Head of caudate nucleus (tissue), 42 donors: ENCODE measurements around the gene FN1.
A peak's percentile ranks its signal among the peaks of the same experiment; 100 is the strongest.

Experiments used
- DNase-seq, 42 donors: peaks; one replicate each; pipeline versions ENCODE4 v3.0.0 to v3.0.0-alpha.2; 2020 to 2021; ENCODE audit warnings: mixed read lengths in 7 of 42
- intact Hi-C: fragments of 100-400 bp; cut with DNase I; formaldehyde crosslinking; loops from one replicate; pipeline ENCODE4 v1.15.0; 2022

FN1 gene

DNA sequence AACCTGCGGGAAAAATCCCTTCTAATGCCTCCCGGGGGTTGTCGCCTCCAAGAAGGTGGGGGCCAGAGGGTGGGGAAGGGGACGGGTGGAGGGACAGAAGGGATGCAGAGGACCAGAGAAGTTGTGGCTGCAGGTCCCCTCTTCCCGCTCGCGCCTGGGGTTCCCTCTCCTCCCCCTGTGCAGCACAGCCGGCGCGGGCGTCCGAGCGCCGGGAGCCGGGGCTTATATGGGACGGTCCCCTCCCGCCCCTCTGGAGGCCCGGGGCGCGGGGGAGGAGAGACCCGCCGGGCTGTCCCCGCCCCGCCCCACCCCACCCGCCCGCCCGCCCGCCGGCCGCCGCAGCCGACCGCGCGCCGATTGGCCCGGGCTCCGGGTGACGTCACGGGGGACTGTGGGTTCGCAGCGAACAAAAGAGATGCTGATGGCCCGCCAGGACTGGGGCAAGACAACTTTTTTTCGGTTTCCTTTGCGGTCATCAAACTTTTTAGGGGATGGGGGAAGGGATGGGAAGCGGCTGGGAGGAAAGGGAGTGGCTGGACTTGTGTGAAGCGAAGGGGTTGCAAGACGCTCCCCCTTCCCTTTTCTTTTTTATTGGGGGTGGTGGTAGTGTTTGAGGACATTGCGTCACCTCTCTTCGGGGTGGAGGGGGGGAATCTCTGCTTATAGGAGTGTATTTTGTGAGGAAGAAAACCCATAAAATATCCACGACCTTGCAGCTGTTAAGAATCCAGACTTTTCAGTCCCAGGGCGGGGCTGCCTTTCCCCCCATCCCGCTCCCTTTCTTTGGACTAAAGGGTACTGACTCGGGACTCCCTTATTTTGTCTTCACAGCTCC lies at the start of gene FN1:
FN1 (minus strand) TSS at position 199 of the 835 bp plus-strand sequence. CDS start 266 bp downstream, outside the sequence.
- peak; percentile 53 to 93 (median 85) for DNase-seq

DNA sequence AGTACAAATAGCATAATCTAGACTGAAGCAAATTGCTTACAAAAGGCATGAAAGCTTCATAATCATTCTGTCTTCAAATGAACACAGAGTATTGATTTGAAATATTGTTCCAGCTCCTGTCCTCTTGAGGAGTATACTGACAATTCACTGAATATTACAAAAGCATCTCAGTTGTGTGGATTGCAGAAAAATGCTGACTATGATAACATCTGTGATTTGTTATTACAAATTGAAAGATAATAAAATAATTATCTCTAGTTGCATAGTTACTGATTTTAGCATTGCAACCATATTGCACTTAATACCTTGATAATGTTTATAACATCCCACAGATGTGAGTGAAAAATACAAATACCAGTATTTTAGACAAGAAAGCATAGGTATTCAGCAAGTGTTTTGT lies 49.2 kb upstream of the FN1 start:
- no peak for DNase-seq
- intact Hi-C loops, result no loop called here

More for the DNA sequence above, at the start of gene FN1:
- intact Hi-C loops, result no loop called here

DNA sequence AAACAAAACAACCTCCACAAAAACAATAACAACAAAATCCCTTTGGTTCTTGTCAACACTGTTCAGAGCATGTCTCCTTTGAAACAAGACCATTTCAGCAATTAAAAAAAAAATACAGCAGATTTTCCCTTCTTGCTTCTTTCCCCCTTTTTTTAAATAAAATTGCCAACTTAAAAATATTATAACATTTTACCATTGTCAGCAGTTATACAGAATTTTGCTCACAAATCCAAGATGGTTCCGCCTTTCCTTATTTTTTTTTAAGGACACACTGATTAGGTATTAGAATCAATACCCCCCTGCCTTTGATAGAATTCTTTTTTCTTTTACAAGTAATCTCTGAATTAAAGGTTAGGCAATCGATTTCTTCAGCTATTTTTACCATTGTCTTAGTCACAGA lies 48.7 kb upstream of the FN1 start:
- no peak for DNase-seq
- intact Hi-C loops, result no loop called here

DNA sequence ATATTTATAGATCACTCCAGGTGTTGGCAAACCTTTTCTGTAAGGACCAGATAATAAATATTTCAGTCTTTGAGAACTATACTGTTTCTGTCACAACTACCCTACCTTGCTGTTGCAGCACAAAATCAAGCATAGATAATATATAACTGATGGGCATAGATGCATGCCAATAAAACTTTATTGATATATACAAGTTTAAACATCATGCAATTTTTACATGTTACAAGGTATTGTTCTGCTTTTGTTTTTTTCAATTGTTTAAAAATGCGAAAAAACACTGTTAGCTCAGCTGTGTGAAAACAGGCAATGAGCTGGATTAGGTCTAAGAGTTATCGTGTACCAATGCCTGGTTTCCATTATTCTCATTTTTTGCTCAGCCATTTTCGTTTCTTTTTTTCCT lies 47.6 kb upstream of the FN1 start:
- intact Hi-C loops, result no loop called here
- DNase-seq, result no peak

DNA sequence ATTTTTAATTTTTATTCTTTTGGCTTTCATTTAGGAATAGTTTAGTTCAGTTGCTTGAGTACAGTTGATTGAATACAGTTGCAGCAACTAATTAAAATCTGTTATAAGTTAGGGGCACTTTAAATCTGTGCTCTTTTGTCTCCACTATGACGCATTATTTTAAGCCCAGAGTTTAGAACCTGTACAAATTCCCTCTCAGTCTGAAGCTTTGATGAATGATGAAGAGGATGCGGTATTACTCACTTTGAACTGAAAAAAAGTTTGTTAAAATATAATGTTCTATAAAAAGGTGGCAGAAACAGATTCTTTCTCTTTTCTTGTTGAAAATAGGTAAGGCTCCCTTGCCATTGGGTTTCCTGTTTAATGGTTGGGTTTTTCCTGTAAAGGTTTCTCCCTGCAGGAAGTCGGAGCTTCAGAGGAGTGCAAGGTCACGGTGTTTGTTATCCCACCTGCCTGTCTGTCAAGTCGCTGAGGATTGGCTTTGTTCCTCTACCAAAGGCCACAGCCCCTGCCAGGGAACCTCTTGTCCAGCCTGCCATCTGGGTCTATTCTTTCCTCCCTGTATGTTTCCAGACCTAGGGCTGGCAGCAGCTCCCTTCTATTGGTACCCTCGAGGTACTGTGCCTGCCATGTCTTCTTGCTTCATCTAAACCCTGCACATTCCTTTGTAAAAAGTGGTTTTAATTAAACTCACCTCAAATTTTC lies 43.8 kb upstream of the FN1 start:
- DNase-seq, result no peak
- intact Hi-C loops, result no loop called here

DNA sequence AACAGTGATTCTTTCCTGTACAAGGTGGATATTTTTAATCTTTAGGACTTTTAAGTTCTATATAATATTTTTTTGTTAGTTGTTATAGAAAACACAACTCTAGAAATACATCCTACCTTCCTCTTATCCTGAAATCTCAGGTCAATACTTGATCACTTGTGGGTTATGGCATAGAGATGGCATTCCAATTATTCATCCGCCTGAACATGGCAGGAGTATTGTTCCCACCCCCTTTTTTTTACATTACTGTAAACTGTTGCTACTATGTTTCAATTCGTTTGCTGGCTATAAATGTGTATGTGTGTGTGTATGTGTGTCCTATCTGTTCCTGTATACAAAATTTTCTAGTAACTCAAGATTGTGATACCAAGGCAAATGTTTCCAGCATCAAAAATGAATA lies 43.3 kb upstream of the FN1 start:
- intact Hi-C loops, result no loop called here

DNA sequence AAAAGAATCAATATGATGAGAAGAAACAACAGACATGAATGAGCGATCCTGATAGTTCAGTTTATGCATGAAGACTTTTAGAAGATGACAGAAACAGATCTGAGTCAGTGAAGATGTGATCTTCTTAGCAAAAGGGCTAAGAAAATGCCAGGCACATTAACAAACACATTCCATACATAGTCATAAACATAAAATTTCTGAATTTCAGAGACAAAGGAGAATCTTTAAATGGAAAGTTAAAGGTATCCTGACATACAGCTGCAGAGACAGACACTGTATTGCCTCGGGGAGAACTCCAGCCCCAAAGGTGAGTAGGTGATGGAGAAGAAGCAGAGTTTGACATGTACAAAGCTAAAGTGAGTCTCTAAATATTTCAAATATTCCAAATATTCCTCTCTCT lies 40.6 kb upstream of the FN1 start:
- DNase-seq, result no peak
- intact Hi-C loops, result no loop called here

More for the DNA sequence above, 43.3 kb upstream of the FN1 start:
- DNase-seq, result no peak

DNA sequence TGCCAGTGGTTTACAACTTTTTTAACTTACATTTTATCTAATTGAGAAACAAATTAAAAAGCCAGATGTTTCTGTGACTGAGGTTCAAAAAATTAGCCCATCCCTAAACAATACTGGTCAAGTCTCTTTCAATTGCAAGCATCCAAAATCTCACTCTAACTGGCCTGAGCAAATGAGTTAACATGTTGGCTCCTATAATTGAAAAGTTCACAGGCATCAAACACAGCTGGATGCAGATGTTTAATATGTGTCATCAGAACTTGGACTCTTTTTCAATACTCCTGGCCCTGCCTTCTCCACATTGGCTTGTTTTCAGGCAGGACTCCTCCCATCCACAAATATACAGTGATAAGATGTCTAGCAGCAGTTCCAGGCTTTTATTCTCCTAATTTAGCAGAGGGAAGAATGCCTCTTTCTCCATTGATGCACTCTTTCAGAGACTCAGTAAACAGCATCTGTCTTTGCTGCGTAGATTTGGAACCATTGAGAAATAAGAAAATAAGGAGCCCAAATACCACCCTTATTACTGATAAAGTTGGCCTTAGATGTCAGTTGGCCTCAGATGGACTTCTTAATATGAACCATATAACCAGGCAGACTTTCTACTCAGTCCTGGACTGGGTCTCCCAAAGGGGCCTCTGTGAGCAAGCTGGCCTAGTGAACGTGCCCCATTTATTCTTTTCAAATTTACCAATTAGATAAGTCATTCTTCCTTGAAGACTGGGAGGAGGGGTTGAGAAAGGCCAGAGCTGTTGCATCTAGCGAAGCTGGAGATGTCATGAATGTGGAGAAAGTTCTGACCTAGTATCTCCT lies 30.4 kb upstream of the FN1 start:
- DNase-seq, result no peak
- intact Hi-C loops, result no loop called here

DNA sequence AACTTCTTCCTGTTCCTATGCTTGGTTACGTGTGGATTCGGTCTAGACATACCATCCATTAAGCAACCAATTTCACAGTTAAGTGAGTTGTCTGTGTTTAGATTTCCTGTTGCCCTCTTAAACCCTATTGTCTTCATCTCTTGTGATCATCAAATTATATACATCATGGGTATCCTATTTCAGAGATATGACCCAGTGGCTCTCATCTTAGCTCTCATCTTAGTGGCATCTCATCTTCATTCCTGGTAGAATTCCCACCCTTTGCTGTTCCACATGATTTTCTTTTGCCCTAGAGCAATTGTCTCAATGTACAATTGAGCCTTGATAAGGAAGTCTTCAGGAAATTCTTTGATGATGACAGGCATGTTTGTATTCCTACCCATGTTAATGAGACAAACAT lies 29.4 kb upstream of the FN1 start:
- intact Hi-C loops, result no loop called here
- DNase-seq, result no peak

DNA sequence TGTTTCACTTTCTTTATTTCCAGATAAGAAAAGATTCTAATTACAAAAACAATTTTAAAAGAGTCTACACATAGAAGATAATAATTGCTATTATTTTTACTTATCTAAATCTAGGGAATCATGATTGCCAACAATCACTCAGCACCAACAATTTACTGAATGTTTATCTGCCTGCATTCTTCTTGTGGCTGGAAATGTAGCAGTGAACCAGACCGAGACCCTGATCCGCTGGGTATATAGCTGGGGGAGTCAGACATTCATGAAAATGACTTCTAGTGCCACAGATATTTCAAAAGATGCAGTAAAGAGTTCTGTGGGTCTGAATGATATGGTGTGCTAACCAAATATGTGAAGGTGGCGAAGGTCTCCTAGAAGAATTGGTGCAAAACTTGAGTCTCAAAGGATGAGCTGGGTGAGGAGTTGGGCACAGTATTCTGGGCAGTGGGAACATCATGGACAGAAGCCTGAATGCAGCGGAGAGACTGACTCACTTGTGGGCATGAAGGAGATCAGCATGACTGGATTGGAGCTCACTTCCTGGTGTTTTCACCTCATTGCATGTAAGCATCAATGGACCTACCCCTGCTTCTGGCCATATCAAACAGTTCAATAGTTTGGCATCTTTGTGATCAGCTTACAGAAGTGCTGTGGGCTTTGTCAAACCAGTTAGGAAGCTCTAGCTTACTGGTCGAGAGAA lies 26.1 kb upstream of the FN1 start:
- intact Hi-C loops, result no loop called here
- no peak for DNase-seq

DNA sequence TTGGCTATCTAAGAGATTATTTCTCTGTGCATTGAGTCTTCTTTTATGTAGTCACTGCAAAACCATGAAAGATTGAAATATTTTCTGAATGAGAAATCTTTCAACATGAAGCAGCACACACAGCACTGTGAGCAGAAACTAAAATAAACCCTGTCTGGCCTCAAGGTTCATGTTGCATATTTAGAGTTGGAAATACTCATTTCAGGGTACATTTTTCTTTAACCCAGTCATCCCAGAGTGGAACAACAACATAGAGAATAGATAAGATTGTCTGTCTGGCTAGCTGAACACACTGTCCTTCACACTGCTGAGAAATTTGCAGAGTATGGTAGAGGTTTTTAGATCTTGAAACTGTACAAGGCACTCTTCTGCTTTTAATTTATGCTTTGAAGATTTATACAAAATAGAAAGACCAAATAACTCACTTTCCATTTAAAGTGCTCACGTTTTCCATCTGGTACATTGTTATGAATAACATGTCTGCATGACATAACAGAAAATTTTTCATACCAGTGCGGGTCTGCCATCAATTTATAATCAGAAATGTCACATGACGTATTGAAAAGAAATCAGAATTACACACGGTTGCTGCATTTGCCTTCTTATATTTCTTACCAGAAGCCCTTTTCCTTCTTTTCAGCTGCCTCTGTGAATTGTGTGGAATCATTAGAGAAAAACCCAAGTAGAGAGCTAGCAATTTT lies 25.0 kb upstream of the FN1 start:
- intact Hi-C loops, result no loop called here

DNA sequence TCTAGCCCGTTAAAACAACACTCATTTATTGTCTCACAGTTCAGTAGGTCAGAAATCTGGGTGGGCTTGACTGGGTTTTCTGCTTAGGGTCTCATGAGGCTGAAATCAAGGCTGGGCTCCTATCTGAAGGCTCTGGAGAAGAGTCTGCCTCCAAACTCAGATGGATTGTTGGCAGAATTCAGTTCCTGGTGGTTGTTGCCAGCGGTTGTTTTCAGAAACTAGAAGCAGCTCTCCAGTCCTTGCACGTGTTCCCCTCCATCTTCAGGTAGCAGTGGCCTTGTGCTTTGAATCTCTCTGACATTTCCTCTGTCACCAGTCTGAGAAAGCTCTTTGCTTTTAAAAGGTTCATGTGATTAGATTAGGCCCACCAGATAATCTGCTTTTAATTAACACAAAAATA lies 20.1 kb upstream of the FN1 start:
- DNase-seq, result no peak
- intact Hi-C loops, result loop anchor here (10.0 kb wide), 1 partner anchor 459 kb away; no protein-coding TSS in a partner anchor

More for the DNA sequence above, 25.0 kb upstream of the FN1 start:
- no peak for DNase-seq

DNA sequence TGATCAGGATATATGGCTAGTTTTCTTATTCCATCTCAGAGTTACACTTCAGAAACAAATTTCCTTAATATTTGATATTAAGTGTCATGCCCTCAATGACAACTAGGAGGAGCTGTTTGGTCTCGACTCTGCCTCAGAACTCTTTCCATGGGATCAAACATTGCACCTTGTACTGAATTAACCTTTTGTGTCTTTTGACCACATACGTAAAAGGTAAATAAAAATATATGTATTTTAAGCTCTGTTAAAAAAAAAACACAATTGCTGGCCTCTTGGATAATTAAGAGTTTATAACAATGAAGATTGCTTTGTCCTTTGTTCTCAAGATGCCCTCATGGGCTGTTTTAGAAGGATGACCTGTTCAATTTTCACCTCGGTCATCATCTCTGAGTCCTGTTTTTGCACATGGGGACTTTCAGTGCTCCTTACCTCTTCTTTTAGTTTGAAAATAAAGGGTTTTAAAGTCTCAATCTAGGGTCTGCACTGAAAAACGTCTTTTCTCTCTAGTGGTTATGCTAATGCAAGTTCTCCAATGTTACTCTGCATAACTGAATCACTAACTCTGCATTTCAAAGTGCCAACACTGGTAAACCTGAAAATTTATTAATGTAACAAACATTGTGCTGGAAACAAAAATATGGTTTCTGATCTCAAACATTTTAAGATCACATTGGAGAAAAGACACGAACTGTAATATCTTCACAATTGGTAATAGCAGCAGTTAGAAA lies 18.8 kb upstream of the FN1 start:
- intact Hi-C loops, result loop anchor here (10.0 kb wide), 1 partner anchor 460 kb away; no protein-coding TSS in a partner anchor

DNA sequence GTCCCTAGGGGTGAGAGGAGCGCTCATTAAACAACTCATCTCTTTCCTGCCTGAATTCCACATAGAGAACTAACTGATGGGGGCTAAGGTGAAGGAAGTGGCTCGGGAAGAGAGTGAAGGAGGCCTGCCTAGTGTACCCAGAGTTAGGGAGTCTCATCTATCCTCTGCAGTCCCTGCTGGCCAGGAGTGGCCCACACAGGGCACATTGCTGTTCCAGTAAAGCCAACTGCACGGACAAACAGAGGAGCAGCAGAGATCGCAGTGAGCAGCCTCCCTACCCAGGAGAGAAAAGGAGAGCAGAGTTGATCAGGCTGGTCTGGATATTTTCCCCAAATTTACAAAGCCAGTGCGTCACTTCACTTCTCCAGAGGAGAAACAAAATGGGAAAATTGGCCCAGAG lies 16.9 kb upstream of the FN1 start:
- intact Hi-C loops, result loop anchor here (10.0 kb wide), 1 partner anchor 462 kb away; no protein-coding TSS in a partner anchor
- no peak for DNase-seq

More for the DNA sequence above, 18.8 kb upstream of the FN1 start:
- DNase-seq, result peak in 1 of 42 donors; percentile 37

DNA sequence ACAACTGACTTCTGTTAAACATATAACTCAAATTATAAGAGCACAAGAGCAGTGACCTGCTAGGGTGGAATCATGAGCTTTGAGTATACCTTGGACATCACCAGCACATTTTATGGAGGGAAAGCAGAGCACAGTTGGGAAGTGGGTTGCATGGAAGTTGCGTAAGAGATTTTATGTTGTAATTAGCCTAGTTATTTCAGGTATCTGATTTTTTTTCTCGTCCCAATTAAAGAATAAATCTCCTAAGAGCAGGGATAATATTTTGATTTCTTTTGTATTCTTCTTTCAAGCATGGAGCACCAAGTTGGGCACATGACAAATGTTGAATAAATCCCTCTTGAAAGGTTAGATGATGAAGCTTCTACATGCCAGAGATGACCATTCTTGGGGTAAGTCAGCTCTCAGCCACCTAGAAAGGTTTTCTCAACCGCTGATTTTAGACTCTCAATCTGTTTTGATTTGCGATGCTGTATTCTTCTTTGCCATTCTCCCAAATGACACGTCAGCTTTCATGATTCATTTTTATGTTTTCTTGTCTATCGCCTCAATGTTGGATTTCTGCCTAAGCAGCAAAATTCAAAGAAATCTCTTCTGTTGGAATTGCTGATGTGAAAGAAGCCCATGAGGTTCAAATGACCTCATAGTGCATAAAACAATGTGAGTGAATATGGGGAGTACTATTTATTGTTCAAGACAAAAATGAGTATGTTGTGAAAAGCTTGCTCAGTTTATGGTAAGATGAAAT lies 15.3 kb upstream of the FN1 start:
- no peak for DNase-seq
- intact Hi-C loops, result loop anchor here (10.0 kb wide), 1 partner anchor 464 kb away; no protein-coding TSS in a partner anchor

DNA sequence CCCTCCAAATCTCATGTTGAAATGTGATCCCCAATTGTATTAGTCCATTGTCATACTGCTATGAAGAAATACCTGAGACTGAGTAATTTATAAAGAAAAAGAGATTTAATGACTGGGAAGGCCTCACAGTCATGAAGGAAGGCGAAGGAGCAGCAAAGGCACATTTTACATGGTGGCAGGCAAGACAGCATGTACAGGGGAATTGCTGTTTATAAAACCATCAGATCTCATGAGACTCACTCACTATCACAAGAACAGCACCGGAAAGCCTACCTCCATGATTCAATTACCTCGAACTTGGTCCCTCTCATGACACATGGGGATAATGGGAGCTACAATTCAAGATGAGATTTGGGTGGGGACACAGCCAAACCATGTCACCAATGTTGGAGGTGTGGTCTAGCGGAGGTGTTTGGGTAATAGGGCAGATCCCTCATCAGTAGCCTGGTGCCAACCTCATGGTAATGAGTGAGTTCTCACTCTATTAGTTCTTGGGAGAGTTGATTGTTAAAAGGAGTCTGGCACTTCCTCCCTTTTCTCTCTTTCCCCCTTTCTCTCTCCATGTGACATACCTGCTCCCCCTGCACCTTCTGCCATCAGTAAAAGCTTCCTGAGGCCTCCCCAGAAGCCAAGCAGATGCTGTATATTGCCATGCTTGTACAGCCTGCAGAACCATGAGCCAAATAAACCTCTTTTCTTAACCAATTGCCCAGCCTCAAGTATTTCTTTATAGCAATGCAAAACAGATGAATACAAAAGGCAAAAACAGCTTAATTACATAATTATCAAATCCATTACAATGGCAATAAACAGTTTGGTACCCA lies 14.5 kb upstream of the FN1 start:
- DNase-seq, result no peak
- intact Hi-C loops, result loop anchor here (10.0 kb wide), 1 partner anchor 464 kb away; no protein-coding TSS in a partner anchor
